Stimulated activated CD4-positive, alpha-beta T cell treated with anti-CD3 and anti-CD28 coated beads, Interleukin-1b, Interleukin-23, amount 100 ng/mL, for 4 hours (primary cell): Measurements from ENCODE around the gene CBLC.
A peak's percentile ranks its signal among the peaks of the same experiment; 100 is the strongest.
"Not testable (repeated sequence)": the region's sequence is repeated elsewhere in the genome, so short reads cannot be mapped to it uniquely, and the experiment has no call there.

Source experiments
- DNase-seq, 2 donors: peaks; one replicate each; pipeline ENCODE4 v3.0.0-alpha.2; 2020; ENCODE audit warnings: low read depth in 2 of 2

Gene CBLC

DNA sequence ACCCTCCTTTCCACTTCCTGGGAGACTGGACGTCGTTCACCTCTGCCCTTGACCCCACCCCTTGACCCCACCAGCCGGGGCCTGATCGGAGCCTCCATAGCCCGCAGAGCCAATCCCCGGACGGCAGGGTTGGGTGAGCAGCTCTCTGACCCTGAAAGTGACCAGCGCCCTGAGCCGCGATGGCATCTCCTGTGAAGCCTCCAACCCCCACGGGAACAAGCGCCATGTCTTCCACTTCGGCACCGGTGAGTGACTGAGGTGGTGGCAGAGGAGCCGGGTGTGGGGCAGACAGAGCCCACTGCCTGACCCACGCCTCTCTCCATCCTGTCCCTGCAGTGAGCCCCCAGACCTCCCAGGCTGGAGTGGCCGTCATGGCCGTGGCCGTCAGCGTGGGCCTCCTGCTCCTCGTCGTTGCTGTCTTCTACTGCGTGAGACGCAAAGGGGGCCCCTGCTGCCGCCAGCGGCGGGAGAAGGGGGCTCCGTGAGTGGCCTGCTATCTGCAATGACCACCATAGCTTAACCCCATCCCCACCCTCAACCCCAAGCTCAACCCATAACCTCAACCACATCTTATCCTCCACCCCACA, 41.6 kb downstream of the CBLC start:
- DNase-seq, result no peak

DNA sequence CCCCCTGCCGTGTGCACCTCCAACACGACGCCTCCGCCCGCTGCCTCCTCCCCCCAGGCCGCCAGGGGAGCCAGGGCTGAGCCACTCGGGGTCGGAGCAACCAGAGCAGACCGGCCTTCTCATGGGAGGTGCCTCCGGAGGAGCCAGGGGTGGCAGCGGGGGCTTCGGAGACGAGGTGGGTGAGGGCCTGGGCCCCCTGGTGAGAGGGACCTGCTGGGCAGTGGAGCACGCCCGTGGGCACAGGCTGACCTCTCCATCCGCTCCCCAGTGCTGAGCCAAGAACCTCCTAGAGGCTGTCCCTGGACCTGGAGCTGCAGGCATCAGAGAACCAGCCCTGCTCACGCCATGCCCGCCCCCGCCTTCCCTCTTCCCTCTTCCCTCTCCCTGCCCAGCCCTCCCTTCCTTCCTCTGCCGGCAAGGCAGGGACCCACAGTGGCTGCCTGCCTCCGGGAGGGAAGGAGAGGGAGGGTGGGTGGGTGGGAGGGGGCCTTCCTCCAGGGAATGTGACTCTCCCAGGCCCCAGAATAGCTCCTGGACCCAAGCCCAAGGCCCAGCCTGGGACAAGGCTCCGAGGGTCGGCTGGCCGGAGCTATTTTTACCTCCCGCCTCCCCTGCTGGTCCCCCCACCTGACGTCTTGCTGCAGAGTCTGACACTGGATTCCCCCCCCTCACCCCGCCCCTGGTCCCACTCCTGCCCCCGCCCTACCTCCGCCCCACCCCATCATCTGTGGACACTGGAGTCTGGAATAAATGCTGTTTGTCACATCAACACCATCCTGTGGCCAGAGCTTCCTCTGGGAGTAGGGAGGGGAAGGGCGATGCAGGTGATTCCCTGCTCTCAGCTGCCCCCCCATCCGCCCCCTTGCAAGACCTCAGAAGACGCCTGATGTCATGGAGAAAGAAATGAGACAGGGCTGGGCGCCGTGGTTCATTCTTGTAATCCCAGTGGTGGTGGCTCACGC, 43.2 kb downstream of the CBLC start:
- DNase-seq, result no peak

DNA sequence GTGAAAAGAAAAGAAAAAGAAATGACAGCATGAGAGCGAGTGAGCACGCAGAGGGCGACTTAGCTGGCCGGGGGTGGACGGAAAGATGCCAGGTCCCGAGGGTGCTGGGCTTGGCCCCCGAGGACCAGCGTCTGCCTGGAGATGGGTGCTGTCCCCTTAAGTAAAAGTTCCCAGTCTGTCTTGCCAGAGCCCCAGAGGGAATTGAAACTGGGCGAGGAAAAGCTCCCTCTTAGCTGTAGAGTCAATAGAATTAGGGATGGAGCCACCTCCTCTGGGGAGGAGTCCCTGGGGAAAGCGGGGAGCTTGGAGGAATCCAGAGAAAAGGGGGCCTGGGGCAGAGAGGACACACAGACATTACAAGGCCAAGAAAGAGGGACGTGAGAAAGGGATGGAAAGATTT, 44.5 kb downstream of the CBLC start:
- no peak for DNase-seq

- no peak for DNase-seq
Observed at GRCh38 chr19:44822670-44823372, 45.1 kb downstream of the CBLC start.

GRCh38 chr19:44823373-44823698, 45.6 kb downstream of the CBLC start:
- no peak for DNase-seq

- no peak for DNase-seq
Observed at GRCh38 chr19:44824761-44825160, 47.1 kb downstream of the CBLC start.

DNA sequence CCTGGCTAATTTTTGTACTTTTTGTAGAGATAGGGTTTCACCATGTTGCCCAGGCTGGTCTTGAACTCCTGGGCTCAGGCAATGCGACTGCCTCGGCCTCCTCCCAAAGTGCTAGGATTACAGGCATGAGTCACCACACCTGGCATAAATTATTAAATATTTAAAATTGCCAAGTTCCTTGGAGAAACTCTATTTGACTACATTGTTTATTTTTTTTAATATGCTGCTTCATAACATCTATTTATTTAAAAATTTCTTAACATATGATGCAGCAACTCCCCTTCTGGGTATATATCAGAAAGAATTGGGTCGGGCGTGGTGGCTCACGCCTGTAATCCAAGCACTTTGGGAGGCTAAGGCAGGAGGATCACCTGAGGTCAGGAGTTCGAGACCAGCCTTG, 55.2 kb downstream of the CBLC start:
- not testable (repeated sequence) for DNase-seq

DNA sequence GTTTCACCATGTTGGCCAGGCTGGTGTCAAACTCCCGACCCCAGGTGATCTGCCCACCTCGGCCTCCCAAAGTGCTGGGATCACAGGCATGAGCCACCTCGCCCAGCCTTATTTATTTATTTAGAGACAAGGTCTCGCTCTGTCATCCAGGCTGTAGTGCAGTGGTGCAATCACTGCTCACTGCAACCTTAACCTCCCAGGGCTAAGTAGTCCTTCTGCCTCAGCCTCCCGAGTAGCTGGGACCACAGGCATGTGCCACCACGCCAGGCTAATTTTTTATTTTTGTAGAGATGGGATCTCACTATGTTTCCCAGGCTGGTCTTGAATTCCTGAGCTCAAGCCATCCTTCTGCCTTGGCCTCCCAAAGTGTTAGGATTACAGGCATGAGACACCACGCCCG, 56.7 kb downstream of the CBLC start:
- DNase-seq, result not testable (repeated sequence)

DNA sequence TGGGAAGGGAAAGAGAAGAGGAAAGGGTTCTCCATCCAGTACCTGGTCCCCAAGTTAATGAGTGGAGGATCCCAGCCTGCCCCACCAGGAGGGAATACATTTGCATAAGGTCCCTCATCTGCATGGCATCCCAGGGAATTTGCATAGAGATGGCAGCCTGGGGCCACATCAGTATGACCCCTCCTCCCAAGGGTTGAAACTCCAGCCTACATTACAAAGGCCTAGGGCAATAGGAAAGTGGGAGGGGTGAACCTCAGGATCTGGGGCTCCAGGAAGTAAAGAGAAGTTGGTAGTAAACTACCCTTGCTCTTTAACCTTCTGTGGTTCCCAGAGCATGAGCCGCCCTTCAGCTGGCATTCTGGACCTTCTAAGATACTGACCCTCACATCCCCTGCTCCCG, 61.6 kb downstream of the CBLC start:
- no peak for DNase-seq

- no peak for DNase-seq
Observed at GRCh38 chr19:44840811-44841210, 63.1 kb downstream of the CBLC start.

- DNase-seq, result no peak
Observed at GRCh38 chr19:44841231-44841630, 63.5 kb downstream of the CBLC start.

DNA sequence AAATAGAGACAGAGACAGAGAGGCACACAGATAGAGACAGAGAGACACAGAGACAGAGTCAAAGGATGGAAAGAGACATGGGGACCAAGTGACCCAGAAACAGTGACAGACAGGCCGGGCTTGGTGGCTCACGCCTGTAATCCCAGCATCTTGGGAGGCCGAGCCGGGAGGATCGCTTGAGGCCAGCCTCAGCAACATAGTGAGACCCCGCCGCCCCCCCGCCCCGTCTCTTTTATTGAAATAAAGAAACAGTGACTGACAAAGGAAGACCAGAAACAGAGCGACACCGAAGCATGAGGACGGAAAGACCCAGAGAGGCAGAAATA, 67.6 kb downstream of the CBLC start:
- no peak for DNase-seq

- DNase-seq, result peak; percentile 59 to 84
Observed at GRCh38 chr19:44845612-44846454, 68.1 kb downstream of the CBLC start, which contains the start of gene NECTIN2. Gene NECTIN2, plus strand, starts transcription at chr19:44846297. Its CDS starts 229 bp downstream, at chr19:44846526.

- no peak for DNase-seq
Observed at GRCh38 chr19:44846455-44847143, 68.9 kb downstream of the CBLC start.

DNA sequence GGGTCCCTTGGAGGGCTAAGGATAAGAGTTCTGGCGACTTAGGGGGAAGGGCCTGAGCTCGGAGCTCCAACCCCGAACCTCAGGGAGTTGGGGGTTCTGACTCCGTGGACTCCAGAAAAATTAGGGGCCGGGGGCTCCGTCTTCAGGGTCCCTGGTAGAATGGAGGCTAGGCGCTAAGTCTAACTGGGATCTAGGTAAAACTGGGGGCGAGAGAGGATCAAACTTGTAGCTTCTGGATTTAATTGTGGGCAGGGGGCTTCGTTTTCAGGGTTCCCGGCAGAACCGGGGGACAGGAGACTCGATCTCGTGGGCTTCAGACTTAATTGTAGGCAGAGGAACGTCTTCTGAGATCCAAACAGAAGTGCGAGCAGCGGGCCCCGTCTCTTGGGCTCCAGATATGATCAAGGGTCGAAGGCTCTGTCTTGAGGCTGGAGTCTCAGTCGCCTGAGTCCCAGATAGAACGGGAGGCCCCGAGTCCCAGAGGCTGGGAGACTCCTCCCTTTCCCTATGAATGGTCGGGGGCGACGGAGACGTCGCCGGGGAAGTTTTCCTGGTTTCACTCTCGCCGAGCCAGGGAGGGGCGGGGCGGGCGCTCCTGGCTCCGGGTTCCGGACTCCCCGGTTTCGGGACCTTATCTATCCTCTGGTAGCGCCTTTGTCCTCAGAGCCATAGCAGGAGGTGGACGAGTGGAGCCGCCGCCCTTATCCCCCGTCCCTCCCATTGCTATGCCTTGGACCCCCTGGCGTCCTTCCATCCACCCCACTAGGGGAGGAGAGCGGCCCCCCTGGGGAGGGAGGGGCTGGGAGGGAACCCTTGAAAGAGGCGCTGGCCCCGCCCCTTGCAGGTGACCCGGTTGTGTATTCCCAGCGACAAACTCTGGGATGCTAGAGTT, 69.7 kb downstream of the CBLC start:
- no peak for DNase-seq

GRCh38 chr19:44848036-44848811, 70.5 kb downstream of the CBLC start:
- no peak for DNase-seq

DNA sequence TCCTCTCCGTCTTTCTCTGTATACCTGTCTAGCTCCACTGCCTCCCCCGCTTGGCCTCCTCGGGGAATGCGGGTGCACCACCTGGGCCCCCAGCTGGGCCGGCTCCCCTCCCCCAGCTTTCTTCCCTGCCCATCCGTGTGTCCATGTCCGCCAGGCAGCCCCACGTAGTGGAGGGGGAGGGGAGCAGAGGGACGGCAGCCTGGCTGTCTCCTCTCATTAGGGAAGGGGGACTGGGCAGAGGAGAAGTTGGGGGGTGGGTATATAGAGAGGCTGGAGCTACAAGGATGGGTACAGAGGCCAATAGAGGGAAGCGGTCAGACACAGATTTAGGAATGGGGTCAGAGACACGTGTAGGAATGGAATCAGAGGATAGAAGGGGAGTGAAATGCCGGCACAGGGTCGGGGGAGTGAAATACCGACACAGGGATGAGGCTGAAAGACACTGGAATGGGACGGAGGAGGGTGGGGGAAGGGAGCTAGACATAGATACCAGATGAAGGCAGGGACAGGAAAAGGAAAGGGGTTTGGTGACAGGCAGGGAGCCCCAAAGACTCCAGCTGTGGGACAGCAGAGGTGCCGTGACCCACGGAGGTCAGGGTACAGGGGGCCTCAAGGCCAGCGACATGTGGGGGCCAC, 71.2 kb downstream of the CBLC start:
- no peak for DNase-seq
